Activated B cell treated with CpG ODN at 0.5 μM for 24 hours (primary cell): Measurements from ENCODE around the gene FLNB. TPM values are rescaled to one million over a fixed set of nuclear protein-coding genes. Genes with fewer than 3 reads are reported as not detected.

Experiments
- ATAC-seq: fragments of 200-7000 bp; cut with Tn5 transposase; one replicate; pipeline ENCODE4 v1.10.0; 2021; ENCODE audit warnings: low read depth, mild to moderate bottlenecking, moderate library complexity
- CTCF ChIA-PET: fragments of 350-600 bp; sonication (Branson Sonifier 250); formaldehyde crosslinking; loops from one replicate; lab custom pipeline; 2021; ENCODE audit warnings: antibody characterized with exemption; lab: Charles Lee
- POLR2A ChIA-PET: fragments of 350-600 bp; sonication (Branson Sonifier 250); formaldehyde crosslinking; loops from one replicate; lab custom pipeline; 2021; ENCODE audit warnings: antibody characterized with exemption; lab: Charles Lee
- DNase-seq: peaks from one replicate; pipeline ENCODE4 v3.0.0; 2022
- H3K27ac Mint-ChIP-seq: one replicate; pipeline ENCODE4 v1.8.0; 2020; ENCODE audit warnings: mixed read lengths
- H3K27me3 Mint-ChIP-seq: one replicate; pipeline ENCODE4 v1.8.0; 2021; ENCODE audit warnings: mixed read lengths
- H3K36me3 Mint-ChIP-seq: one replicate; pipeline ENCODE4 v1.8.0; 2021; ENCODE audit warnings: low read depth, mixed read lengths
- H3K4me1 Mint-ChIP-seq: one replicate; pipeline ENCODE4 v1.8.0; 2021; ENCODE audit warnings: mixed read lengths
- H3K4me3 Mint-ChIP-seq: one replicate; pipeline ENCODE4 v1.8.0; 2020; ENCODE audit warnings: mild to moderate bottlenecking, mixed read lengths
- H3K9me3 Mint-ChIP-seq: one replicate; pipeline ENCODE4 v1.8.0; 2020; ENCODE audit warnings: mixed read lengths
- intact Hi-C: fragments of 100-400 bp; cut with micrococcal nuclease; formaldehyde crosslinking; loops from one replicate; pipeline ENCODE4 v1.15.1; 2024
- total RNA-seq: library from RNA; stranded (reverse); gene quantifications from 2 replicates; pipeline ENCODE4 v1.2.3, GENCODE V29; 2022
- TF ChIP-seq, protein P1 (sequence below): fragments of 200-600 bp; IDR thresholded peaks from one replicate; pipeline ENCODE4 v1.8.0; 2022; ENCODE audit warnings: antibody characterized with exemption, mild to moderate bottlenecking

FLNB gene
- total RNA-seq, 1 donor from 2014 or later: 16.7 TPM

- ChIA-PET POLR2A (no interaction called here), CTCF (no interaction called here)
- ATAC-seq (no peak), DNase-seq (no peak)
- no peak overlapping the region for H3K27ac Mint-ChIP-seq
- no peaks in the 10 kb centered on the region for H3K36me3 Mint-ChIP-seq
- H3K9me3 Mint-ChIP-seq: no peaks in the 10 kb centered on the region
- intact Hi-C loops: no loop called here
- H3K27me3 Mint-ChIP-seq: no peaks in the 10 kb centered on the region
- no peaks in the 10 kb centered on the region for H3K4me1 Mint-ChIP-seq
- TF ChIP-seq, protein P1, sequence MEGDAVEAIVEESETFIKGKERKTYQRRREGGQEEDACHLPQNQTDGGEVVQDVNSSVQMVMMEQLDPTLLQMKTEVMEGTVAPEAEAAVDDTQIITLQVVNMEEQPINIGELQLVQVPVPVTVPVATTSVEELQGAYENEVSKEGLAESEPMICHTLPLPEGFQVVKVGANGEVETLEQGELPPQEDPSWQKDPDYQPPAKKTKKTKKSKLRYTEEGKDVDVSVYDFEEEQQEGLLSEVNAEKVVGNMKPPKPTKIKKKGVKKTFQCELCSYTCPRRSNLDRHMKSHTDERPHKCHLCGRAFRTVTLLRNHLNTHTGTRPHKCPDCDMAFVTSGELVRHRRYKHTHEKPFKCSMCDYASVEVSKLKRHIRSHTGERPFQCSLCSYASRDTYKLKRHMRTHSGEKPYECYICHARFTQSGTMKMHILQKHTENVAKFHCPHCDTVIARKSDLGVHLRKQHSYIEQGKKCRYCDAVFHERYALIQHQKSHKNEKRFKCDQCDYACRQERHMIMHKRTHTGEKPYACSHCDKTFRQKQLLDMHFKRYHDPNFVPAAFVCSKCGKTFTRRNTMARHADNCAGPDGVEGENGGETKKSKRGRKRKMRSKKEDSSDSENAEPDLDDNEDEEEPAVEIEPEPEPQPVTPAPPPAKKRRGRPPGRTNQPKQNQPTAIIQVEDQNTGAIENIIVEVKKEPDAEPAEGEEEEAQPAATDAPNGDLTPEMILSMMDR: no peak
- no peak overlapping the region for H3K4me3 Mint-ChIP-seq
Measured at GRCh38 chr3:58065700-58066167, 57.5 kb downstream of the FLNB start.

DNA sequence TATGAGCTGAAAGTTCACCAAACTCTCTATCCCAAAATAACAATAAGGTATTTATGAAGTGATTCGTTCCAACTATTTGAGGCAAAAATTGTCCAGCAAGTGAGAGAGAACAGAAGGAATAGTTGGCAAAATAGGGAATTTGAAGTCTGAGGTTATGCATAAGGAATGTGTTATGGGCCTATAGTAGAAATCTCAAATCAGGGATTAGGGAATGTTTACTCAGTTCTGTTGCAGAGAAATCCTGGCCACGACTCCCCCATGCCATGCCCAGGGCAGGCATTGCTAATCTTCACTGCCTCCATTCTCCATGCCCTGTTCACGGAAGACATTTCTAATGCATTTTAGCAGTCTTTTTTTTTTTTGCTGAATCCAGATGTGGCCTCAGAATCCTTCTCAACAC is 58.6 kb downstream of the FLNB start:
- Mint-ChIP-seq H3K27ac (no peak overlapping the region), H3K9me3 (no peaks in the 10 kb centered on the region), H3K27me3 (no peaks in the 10 kb centered on the region), H3K4me1 (no peaks in the 10 kb centered on the region), H3K36me3 (no peaks in the 10 kb centered on the region), H3K4me3 (no peak overlapping the region)
- intact Hi-C loops: no loop called here
- POLR2A ChIA-PET: no interaction called here
- TF ChIP-seq, protein P1: no peak
- ATAC-seq (no peak), DNase-seq (no peak)
- CTCF ChIA-PET: no interaction called here

- Mint-ChIP-seq H3K27ac (no peak overlapping the region), H3K27me3 (no peaks in the 10 kb centered on the region), H3K4me3 (no peak overlapping the region), H3K36me3 (no peaks in the 10 kb centered on the region), H3K9me3 (no peaks in the 10 kb centered on the region), H3K4me1 (no peaks in the 10 kb centered on the region)
- CTCF ChIA-PET: interaction anchor here (0.6 kb wide), 1 partner anchor 1725 kb away, joined by 3 read pairs; no protein-coding TSS in a partner anchor
- POLR2A ChIA-PET: no interaction called here
- DNase-seq: no peak
- intact Hi-C loops: no loop called here
- no peak for ATAC-seq
- TF ChIP-seq, protein P1: no peak
Measured at GRCh38 chr3:58068122-58068809, 60.0 kb downstream of the FLNB start.

DNA sequence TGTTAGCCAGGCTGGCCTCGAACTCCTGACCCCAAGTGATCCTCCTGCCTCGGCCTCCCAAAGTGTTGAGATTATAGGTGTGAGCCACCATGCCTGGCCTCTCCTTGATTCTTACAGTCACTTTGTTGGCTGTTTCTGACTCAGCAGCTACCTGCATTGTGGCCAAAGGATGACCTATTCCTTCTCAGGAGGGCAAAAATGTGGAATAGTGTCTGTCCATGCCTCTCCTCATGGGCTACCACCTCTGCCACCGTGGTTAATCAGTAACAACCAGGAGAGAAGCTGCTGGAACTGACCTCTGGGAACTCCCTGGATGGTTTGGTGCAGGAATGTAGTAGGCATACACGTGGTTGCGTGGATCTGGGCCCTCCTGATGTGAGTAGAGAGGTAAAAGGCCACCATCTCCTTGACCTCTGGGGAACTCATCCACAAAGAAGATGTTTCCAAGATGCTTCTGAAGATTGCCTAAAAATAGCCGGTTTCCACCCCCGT is 63.3 kb downstream of the FLNB start:
- no peak for ATAC-seq
- no peak overlapping the region for H3K4me3 Mint-ChIP-seq
- ChIA-PET POLR2A (no interaction called here), CTCF (no interaction called here)
- no peak for DNase-seq
- TF ChIP-seq, protein P1: no peak
- no peak overlapping the region for H3K27ac Mint-ChIP-seq
- intact Hi-C loops: no loop called here
- H3K9me3 Mint-ChIP-seq: no peaks in the 10 kb centered on the region
- H3K4me1 Mint-ChIP-seq: peaks cover 21% of the 10 kb centered on the region
- no peaks in the 10 kb centered on the region for H3K27me3 Mint-ChIP-seq
- no peaks in the 10 kb centered on the region for H3K36me3 Mint-ChIP-seq

DNA sequence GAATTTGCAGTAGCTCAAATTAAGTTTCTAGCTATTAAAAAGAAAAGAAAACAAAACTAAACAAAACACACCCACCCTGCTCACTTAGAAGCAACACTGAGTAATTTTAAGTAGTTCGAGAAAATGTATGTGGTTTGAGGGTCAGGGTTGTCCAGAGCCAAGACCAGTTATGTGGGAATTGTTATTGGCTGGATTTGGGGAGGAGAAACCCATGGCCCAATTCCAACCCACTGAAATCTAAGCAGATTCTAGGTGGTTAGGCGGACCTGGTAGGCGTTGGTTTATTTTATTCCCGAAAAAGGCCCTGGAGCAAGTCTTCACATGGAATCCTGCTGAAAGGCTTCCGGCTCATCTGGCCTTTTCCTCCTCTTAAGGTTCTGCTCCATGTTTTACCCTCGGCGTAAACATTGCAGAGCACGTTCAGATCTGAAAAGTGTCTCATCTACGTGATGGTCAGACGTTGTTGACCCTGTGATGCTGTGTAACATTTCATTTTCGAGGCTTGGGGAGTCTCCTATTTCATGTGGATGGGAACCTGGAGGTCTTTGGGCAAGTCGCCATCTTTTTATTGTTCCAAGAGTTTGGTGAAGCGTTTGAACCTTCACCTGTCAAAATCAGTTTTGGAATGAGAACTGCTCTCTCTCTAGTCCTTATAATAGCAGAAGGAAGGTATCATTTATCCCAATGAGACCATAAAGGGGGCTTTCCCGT is 64.0 kb downstream of the FLNB start:
- intact Hi-C loops: no loop called here
- H3K36me3 Mint-ChIP-seq: peaks cover under 1% of the 10 kb centered on the region
- H3K9me3 Mint-ChIP-seq: no peaks in the 10 kb centered on the region
- no peak for DNase-seq
- CTCF ChIA-PET: no interaction called here
- POLR2A ChIA-PET: no interaction called here
- no peak overlapping the region for H3K27ac Mint-ChIP-seq
- TF ChIP-seq, protein P1: no peak
- H3K27me3 Mint-ChIP-seq: no peaks in the 10 kb centered on the region
- H3K4me1 Mint-ChIP-seq: peaks cover 21% of the 10 kb centered on the region
- no peak overlapping the region for H3K4me3 Mint-ChIP-seq
- no peak for ATAC-seq
